Suppressor macrophage treated with lipopolysaccharide for 1 hour (primary cell): ENCODE results near the gene OR5W2.
"Not testable (repeated sequence)": the region's sequence is repeated elsewhere in the genome, so short reads cannot be mapped to it uniquely, and the experiment has no call there.

Experiments
- DNase-seq, 3 donors: peaks; one replicate each; pipeline ENCODE4 v3.0.0-alpha.2; 2020 to 2022

OR5W2 gene

GRCh38 chr11:55914482-55914881, at the start of gene OR5W2:
Gene OR5W2 (minus strand): TSS chr11:55914582. CDS start chr11:55914582, 0 bp downstream.
- no peak for DNase-seq

- DNase-seq: no peak
These were observed 42.1 kb upstream of the OR5W2 start for GRCh38 chr11:55956521-55956920.

- DNase-seq: no peak
These were observed 34.9 kb upstream of the OR5W2 start for GRCh38 chr11:55949330-55949729.

GRCh38 chr11:55942785-55943392, 28.5 kb upstream of the OR5W2 start:
- peak; percentile 21 to 50 (median 37) for DNase-seq

- no peak for DNase-seq
These were observed 21.9 kb upstream of the OR5W2 start, which contains the start of gene OR5I1 for GRCh38 chr11:55936300-55936699. Gene OR5I1 (minus strand): TSS chr11:55936400. CDS start chr11:55936400, 0 bp downstream.

GRCh38 chr11:55920537-55920936, 6.2 kb upstream of the OR5W2 start:
- no peak for DNase-seq

GRCh38 chr11:55902308-55902707, 12.1 kb downstream of the OR5W2 start:
- no peak for DNase-seq

GRCh38 chr11:55895216-55895615, 19.2 kb downstream of the OR5W2 start:
- no peak for DNase-seq

- not testable (repeated sequence) for DNase-seq
These were observed 28.9 kb downstream of the OR5W2 start for GRCh38 chr11:55885481-55885880.

GRCh38 chr11:55884995-55885394, 29.4 kb downstream of the OR5W2 start:
- not testable (repeated sequence) for DNase-seq

- DNase-seq: not testable (repeated sequence)
These were observed 31.4 kb downstream of the OR5W2 start, which contains the start of gene TRIM51 for GRCh38 chr11:55882997-55883396. Gene TRIM51 (plus strand): TSS chr11:55883297. CDS start chr11:55885429, 2,132 bp downstream.

GRCh38 chr11:55873146-55873545, 41.2 kb downstream of the OR5W2 start:
- DNase-seq: not testable (repeated sequence)

- DNase-seq: not testable (repeated sequence)
These were observed 41.7 kb downstream of the OR5W2 start for GRCh38 chr11:55872731-55873130.

GRCh38 chr11:55867354-55867753, 47.0 kb downstream of the OR5W2 start:
- not testable (repeated sequence) for DNase-seq
